WTC11 (cell line): ENCODE measurements around the gene MAST4. TPM values are rescaled to one million over a fixed set of nuclear protein-coding genes. Genes with fewer than 3 reads are reported as not detected.

ENCODE experiments used
- ATAC-seq: fragments of 200-7000 bp; cut with Tn5 transposase; 2 replicates; pipeline ENCODE4 v1.10.0; 2021; ENCODE audit warnings: mild to moderate bottlenecking, moderate library complexity
- CTCF ChIA-PET: fragments of 300-600 bp; sonication (Branson Sonifier 250); formaldehyde crosslinking; loops from one replicate; lab custom pipeline; 2021; ENCODE audit warnings: antibody characterized with exemption; lab: Charles Lee
- POLR2A ChIA-PET: fragments of 350-600 bp; sonication (Branson Sonifier 250); formaldehyde crosslinking; loops from one replicate; lab custom pipeline; 2021; ENCODE audit warnings: antibody characterized with exemption; lab: Charles Lee
- DNase-seq: peaks from one replicate; pipeline ENCODE4 v3.0.0; 2021; ENCODE audit warnings: low spot score
- H3K27ac Mint-ChIP-seq: 2 replicates; pipeline ENCODE4 v1.8.0; 2021; ENCODE audit warnings: mixed read lengths
- H3K27me3 Mint-ChIP-seq: 2 replicates; pipeline ENCODE4 v1.8.0; 2021; ENCODE audit warnings: low read depth, mild to moderate bottlenecking, moderate library complexity, mixed read lengths
- H3K36me3 Mint-ChIP-seq: 2 replicates; pipeline ENCODE4 v1.8.0; 2021; ENCODE audit warnings: mixed read lengths
- H3K4me1 Mint-ChIP-seq: 2 replicates; pipeline ENCODE4 v1.8.0; 2022; ENCODE audit warnings: mixed read lengths
- H3K4me3 Mint-ChIP-seq: 2 replicates; pipeline ENCODE4 v1.8.0; 2021; ENCODE audit warnings: mild to moderate bottlenecking, moderate library complexity, mixed read lengths
- H3K9me3 Mint-ChIP-seq: 2 replicates; pipeline ENCODE4 v1.8.0; 2021; ENCODE audit warnings: mixed read lengths
- ATF3 ChIP-seq: sonication (generic); formaldehyde crosslinking; conservative IDR thresholded peaks from 2 replicates; pipeline ENCODE4 v1.8.1; 2022; ENCODE audit warnings: mild to moderate bottlenecking, missing genetic modification reagents
- ATF6 ChIP-seq: sonication (generic); formaldehyde crosslinking; IDR thresholded peaks from 2 replicates; pipeline ENCODE4 v1.8.1; 2023; ENCODE audit warnings: mild to moderate bottlenecking, missing genetic modification reagents
- CTCF ChIP-seq: fragments of 200-600 bp; IDR thresholded peaks from 2 replicates; pipeline ENCODE4 v1.8.0; 2022; ENCODE audit warnings: antibody characterized with exemption
- E2F5 ChIP-seq: sonication (generic); formaldehyde crosslinking; IDR thresholded peaks from 2 replicates; pipeline ENCODE4 v1.8.1; 2022; ENCODE audit warnings: mild to moderate bottlenecking, moderate library complexity, missing genetic modification reagents
- ERG ChIP-seq: fragments of 250-450 bp; sonication (Bioruptor Pico); IDR thresholded peaks from 2 replicates; pipeline ENCODE4 v1.8.0; 2021; ENCODE audit warnings: mild to moderate bottlenecking
- HMGA2 ChIP-seq: fragments of 250-450 bp; sonication (Bioruptor Pico); IDR thresholded peaks from 2 replicates; pipeline ENCODE4 v1.4.0; 2021; ENCODE audit warnings: mild to moderate bottlenecking, moderate library complexity
- MLX ChIP-seq: sonication (generic); formaldehyde crosslinking; IDR thresholded peaks from 2 replicates; pipeline ENCODE4 v1.8.1; 2023; ENCODE audit warnings: mild to moderate bottlenecking, missing genetic modification reagents, moderate library complexity
- NFATC4 ChIP-seq: fragments of 250-450 bp; sonication (Bioruptor Pico); IDR thresholded peaks from 2 replicates; pipeline ENCODE4 v1.9.0; 2021; ENCODE audit warnings: mild to moderate bottlenecking
- NR1H2 ChIP-seq: sonication (generic); formaldehyde crosslinking; IDR thresholded peaks from 2 replicates; pipeline ENCODE4 v1.9.0; 2021; ENCODE audit warnings: mild to moderate bottlenecking, moderate library complexity, missing genetic modification reagents
- PRDM15 ChIP-seq: sonication (generic); formaldehyde crosslinking; IDR thresholded peaks from 2 replicates; pipeline ENCODE4 v1.8.0; 2022; ENCODE audit warnings: missing genetic modification reagents
- PRRX2 ChIP-seq: fragments of 250-450 bp; sonication (Bioruptor Pico); IDR thresholded peaks from 2 replicates; pipeline ENCODE4 v1.8.0; 2021; ENCODE audit warnings: mild to moderate bottlenecking
- SOX15 ChIP-seq: fragments of 250-450 bp; sonication (Bioruptor Pico); IDR thresholded peaks from 2 replicates; pipeline ENCODE4 v1.9.0; 2021; ENCODE audit warnings: mild to moderate bottlenecking
- ZNF232 ChIP-seq: sonication (generic); formaldehyde crosslinking; IDR thresholded peaks from 2 replicates; pipeline ENCODE4 v1.8.0; 2022; ENCODE audit warnings: mild to moderate bottlenecking, missing genetic modification reagents
- ZNF317 ChIP-seq: sonication (generic); formaldehyde crosslinking; IDR thresholded peaks from 2 replicates; pipeline ENCODE4 v1.8.1; 2023; ENCODE audit warnings: low read depth, mild to moderate bottlenecking, moderate library complexity, missing genetic modification reagents, borderline replicate concordance
- total RNA-seq: library from RNA; stranded (reverse); gene quantifications from 3 replicates; pipeline ENCODE4 v1.2.3, GENCODE V29; 2021

MAST4 gene
- total RNA-seq, 1 experiment from 2014 or later: 8.0 TPM

GRCh38 chr5:67163231-67163756 lies 567.1 kb downstream of the MAST4 start (continued):
- TF ChIP-seq ATF6 (CRISPR knock-in tag) (no peak), CTCF (no peak), ATF3 (CRISPR knock-in tag) (no peak), NR1H2 (CRISPR knock-in tag) (no peak), SOX15 (CRISPR knock-in tag) (no peak)

- ChIA-PET POLR2A (interaction anchor here (0.5 kb wide), 1 partner anchor 21 kb away, joined by 5 read pairs; no protein-coding TSS in a partner anchor), CTCF (interaction anchor here (1.4 to 2.7 kb wide), 2 partner anchors 43 to 45 kb away, joined by 3 to 10 read pairs; no protein-coding TSS in a partner anchor)
- H3K9me3 Mint-ChIP-seq: no peaks in the 10 kb centered on the region
- H3K27me3 Mint-ChIP-seq: no peaks in the 10 kb centered on the region
- no peak for DNase-seq
- no peak overlapping the region for H3K4me3 Mint-ChIP-seq
- no peaks in the 10 kb centered on the region; the same call in 1 of the 2 replicates for H3K36me3 Mint-ChIP-seq
- H3K27ac Mint-ChIP-seq: no peak overlapping the region
- no peak for ATAC-seq
- H3K4me1 Mint-ChIP-seq: peaks cover 41% of the 10 kb centered on the region
- TF ChIP-seq HMGA2: no peak
- TF ChIP-seq PRRX2 (CRISPR knock-in tag): no peak
- TF ChIP-seq PRDM15 (CRISPR knock-in tag): no peak
- no peak for TF ChIP-seq MLX (CRISPR knock-in tag)
- no peak for TF ChIP-seq ZNF317 (CRISPR knock-in tag)
- TF ChIP-seq NFATC4 (CRISPR knock-in tag): no peak
Measured at GRCh38 chr5:67163863-67164595, 567.8 kb downstream of the MAST4 start.

GRCh38 chr5:67164856-67165525 lies 568.8 kb downstream of the MAST4 start:
- Mint-ChIP-seq H3K27ac (no peak overlapping the region), H3K36me3 (no peaks in the 10 kb centered on the region; the same call in 1 of the 2 replicates), H3K4me1 (peaks cover 39% of the 10 kb centered on the region), H3K4me3 (no peak overlapping the region), H3K9me3 (no peaks in the 10 kb centered on the region), H3K27me3 (no peaks in the 10 kb centered on the region)
- POLR2A ChIA-PET: no interaction called here
- CTCF ChIA-PET: interaction anchor here (2.6 to 3.1 kb wide), 3 partner anchors 9 to 44 kb away, joined by 10 to 49 read pairs (median 12); no protein-coding TSS in a partner anchor
- TF ChIP-seq E2F5 (CRISPR knock-in tag) (no peak), ERG (CRISPR knock-in tag) (no peak), ZNF232 (CRISPR knock-in tag) (no peak), NR1H2 (CRISPR knock-in tag) (no peak), MLX (CRISPR knock-in tag) (no peak)
- no peak for ATAC-seq
- no peak for DNase-seq
